PFSK-1 (cell line): ENCODE results near the gene SLC6A7.

Source experiments
- FOXP2 ChIP-seq: optimal IDR thresholded peaks from 2 replicates; pipeline ENCODE3; 2011; ENCODE audit warnings: borderline replicate concordance, control low read depth, inconsistent platforms; ENCODE audit not compliant: insufficient read depth; ENCODE audit errors: extremely low read length, extremely low read depth
- POLR2AphosphoS5 ChIP-seq: IDR thresholded peaks from 2 replicates; pipeline ENCODE4 v1.6.1; 2012; ENCODE audit warnings: low read depth, mild to moderate bottlenecking, control low read depth, low read length, moderate library complexity
- SIN3A ChIP-seq: IDR thresholded peaks from 2 replicates; pipeline ENCODE4 v1.6.1; 2012; ENCODE audit warnings: mild to moderate bottlenecking, low read length, moderate library complexity, borderline replicate concordance; ENCODE audit not compliant: insufficient read depth
- TAF1 ChIP-seq: IDR thresholded peaks from 2 replicates; pipeline ENCODE4 v1.6.1; 2012; ENCODE audit warnings: low read length, control low read depth, borderline replicate concordance; ENCODE audit not compliant: insufficient read depth
- TF ChIP-seq, protein P1 (sequence below), 2 experiments: IDR thresholded peaks; 2 replicates each; pipeline versions ENCODE4 v1.6.1 to v1.8.0; 2011 to 2012; ENCODE audit warnings: low read depth in 2 of 2, low read length in 2 of 2, control low read depth in 1 of 2, inconsistent platforms in 1 of 2, mild to moderate bottlenecking in 1 of 2, moderate library complexity in 1 of 2; ENCODE audit not compliant: insufficient read depth in 1 of 2

Gene SLC6A7

DNA sequence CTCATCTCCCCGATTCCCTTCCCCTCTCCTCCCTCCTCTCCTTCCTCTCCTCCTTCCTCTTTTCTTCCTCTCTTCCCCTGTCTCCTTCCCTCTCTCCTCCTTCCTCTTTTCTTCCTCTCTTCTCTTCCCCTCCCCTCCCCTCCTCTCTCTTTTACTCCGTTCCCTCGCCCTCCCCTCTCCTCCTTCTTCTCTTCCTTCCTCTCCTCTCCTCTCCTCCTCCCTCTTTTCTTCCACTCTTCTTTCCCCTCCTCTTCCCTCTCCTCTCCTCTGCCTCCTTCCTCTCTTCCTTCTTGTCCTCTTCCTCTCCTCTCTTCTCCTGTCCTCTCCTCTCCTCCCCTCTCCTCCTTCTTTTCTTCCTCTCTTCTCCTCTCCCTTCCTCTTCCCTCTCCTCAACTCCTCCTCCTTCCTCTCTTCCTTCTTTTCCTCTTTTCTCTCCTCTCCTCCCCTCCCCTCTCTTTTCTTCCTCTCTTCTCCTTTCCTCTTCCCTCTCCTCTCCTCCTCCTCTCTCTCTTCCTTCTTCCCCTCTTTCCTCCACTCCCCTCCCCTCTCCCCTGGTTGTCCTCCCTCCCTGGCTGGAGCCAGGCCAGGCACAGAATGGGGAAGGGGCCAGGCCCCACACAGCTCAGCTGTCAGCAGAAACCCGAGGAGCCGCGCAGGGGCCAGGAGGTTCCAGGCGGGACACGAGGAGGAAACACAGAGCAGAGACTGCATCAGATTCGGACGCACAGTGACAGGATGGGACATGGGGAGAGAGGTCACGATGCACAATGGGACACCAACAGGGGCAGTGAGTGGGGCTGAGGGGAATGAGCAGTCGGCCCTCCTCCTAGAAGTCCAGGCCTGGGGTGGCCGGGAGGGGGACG lies 51.7 kb downstream of the SLC6A7 start:
- TF ChIP-seq TAF1 (no peak), SIN3A (no peak), FOXP2 (no peak)
- TF ChIP-seq, protein P1, sequence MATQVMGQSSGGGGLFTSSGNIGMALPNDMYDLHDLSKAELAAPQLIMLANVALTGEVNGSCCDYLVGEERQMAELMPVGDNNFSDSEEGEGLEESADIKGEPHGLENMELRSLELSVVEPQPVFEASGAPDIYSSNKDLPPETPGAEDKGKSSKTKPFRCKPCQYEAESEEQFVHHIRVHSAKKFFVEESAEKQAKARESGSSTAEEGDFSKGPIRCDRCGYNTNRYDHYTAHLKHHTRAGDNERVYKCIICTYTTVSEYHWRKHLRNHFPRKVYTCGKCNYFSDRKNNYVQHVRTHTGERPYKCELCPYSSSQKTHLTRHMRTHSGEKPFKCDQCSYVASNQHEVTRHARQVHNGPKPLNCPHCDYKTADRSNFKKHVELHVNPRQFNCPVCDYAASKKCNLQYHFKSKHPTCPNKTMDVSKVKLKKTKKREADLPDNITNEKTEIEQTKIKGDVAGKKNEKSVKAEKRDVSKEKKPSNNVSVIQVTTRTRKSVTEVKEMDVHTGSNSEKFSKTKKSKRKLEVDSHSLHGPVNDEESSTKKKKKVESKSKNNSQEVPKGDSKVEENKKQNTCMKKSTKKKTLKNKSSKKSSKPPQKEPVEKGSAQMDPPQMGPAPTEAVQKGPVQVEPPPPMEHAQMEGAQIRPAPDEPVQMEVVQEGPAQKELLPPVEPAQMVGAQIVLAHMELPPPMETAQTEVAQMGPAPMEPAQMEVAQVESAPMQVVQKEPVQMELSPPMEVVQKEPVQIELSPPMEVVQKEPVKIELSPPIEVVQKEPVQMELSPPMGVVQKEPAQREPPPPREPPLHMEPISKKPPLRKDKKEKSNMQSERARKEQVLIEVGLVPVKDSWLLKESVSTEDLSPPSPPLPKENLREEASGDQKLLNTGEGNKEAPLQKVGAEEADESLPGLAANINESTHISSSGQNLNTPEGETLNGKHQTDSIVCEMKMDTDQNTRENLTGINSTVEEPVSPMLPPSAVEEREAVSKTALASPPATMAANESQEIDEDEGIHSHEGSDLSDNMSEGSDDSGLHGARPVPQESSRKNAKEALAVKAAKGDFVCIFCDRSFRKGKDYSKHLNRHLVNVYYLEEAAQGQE (IDR thresholded peaks at IDR 0.05; ENCODE audit: insufficient read depth in 1 of 2, low read depth in 2 of 2, low read length in 2 of 2): no peak

- TF ChIP-seq SIN3A: no peak
Measured at GRCh38 chr5:150242251-150242894, 52.5 kb downstream of the SLC6A7 start.

- TF ChIP-seq FOXP2 (no peak), TAF1 (no peak), SIN3A (no peak), POLR2AphosphoS5 (no peak)
- TF ChIP-seq, protein P1 (IDR thresholded peaks at IDR 0.05; ENCODE audit: insufficient read depth in 1 of 2, low read depth in 2 of 2, low read length in 2 of 2): no peak
Measured at GRCh38 chr5:150243590-150243989, 53.7 kb downstream of the SLC6A7 start.

- TF ChIP-seq TAF1: no peak
- TF ChIP-seq, protein P1 (IDR thresholded peaks at IDR 0.05; ENCODE audit: insufficient read depth in 1 of 2, low read depth in 2 of 2, low read length in 2 of 2): no peak
- no peak for TF ChIP-seq SIN3A
- TF ChIP-seq FOXP2: no peak
- no peak for TF ChIP-seq POLR2AphosphoS5
Measured at GRCh38 chr5:150244209-150244608, 54.3 kb downstream of the SLC6A7 start.

- TF ChIP-seq SIN3A: no peak
- TF ChIP-seq, protein P1 (IDR thresholded peaks at IDR 0.05; ENCODE audit: insufficient read depth in 1 of 2, low read depth in 2 of 2, low read length in 2 of 2): no peak
- no peak for TF ChIP-seq FOXP2
- TF ChIP-seq TAF1: no peak
- TF ChIP-seq POLR2AphosphoS5: no peak
Measured at GRCh38 chr5:150245111-150245789, 55.4 kb downstream of the SLC6A7 start.
